Thyroid gland (tissue), 4 donors: Measurements from ENCODE around the gene FAM72A.
"Not testable (repeated sequence)": the region's sequence is repeated elsewhere in the genome, so short reads cannot be mapped to it uniquely, and the experiment has no call there.

ENCODE experiments used
- CTCF ChIP-seq, 6 experiments: fragments of 200-600 bp in 3 of 6; fragments of 450-650 bp in 3 of 6; sonication (generic) in 3 of 6; IDR thresholded peaks; one replicate each; pipeline ENCODE4 v1.5.1; 2016 to 2019; ENCODE audit warnings: antibody characterized with exemption in 6 of 6, mild to moderate bottlenecking in 2 of 6, inconsistent platforms in 1 of 6, moderate library complexity in 1 of 6
- POLR2A ChIP-seq, 2 donors: fragments of 450-650 bp; IDR thresholded peaks; one replicate each; pipeline ENCODE4 v1.6.1; 2017; ENCODE audit warnings: antibody characterized with exemption in 2 of 2, mild to moderate bottlenecking in 2 of 2, moderate library complexity in 1 of 2

- TF ChIP-seq POLR2A, CTCF (IDR thresholded peaks at IDR 0.05): not testable (repeated sequence)
These were observed 2.9 kb upstream of the FAM72A start for GRCh38 chr1:206205569-206205968.
